ENCODE data around the gene TMEM87B.

- TF ChIP-seq EZH2 (IDR thresholded peaks at IDR 0.05; ENCODE audit: low read length, missing control alignments): no peak
- TF ChIP-seq, protein P1, sequence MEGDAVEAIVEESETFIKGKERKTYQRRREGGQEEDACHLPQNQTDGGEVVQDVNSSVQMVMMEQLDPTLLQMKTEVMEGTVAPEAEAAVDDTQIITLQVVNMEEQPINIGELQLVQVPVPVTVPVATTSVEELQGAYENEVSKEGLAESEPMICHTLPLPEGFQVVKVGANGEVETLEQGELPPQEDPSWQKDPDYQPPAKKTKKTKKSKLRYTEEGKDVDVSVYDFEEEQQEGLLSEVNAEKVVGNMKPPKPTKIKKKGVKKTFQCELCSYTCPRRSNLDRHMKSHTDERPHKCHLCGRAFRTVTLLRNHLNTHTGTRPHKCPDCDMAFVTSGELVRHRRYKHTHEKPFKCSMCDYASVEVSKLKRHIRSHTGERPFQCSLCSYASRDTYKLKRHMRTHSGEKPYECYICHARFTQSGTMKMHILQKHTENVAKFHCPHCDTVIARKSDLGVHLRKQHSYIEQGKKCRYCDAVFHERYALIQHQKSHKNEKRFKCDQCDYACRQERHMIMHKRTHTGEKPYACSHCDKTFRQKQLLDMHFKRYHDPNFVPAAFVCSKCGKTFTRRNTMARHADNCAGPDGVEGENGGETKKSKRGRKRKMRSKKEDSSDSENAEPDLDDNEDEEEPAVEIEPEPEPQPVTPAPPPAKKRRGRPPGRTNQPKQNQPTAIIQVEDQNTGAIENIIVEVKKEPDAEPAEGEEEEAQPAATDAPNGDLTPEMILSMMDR (conservative IDR thresholded peaks at IDR 0.05 in 1 of 2, IDR thresholded peaks at IDR 0.05 in 1 of 2; ENCODE audit: low read depth in 1 of 2, low read length in 2 of 2): no peak
Measured at GRCh38 chr2:112007493-112007892, 47.6 kb upstream of the TMEM87B start.

Measured in fibroblast of lung (primary cell).